Measurements from ENCODE around the gene ELMO2. TPM values are rescaled to one million over a fixed set of nuclear protein-coding genes. Genes with fewer than 3 reads are reported as not detected.
A peak's percentile ranks its signal among the peaks of the same experiment; 100 is the strongest.

ELMO2 gene
- total RNA-seq, 2 donors from 2014 or later, result 47.7 to 117 TPM

GRCh38 chr20:46327557-46327956 is 78.9 kb downstream of the ELMO2 start:
- intact Hi-C loops (cut with DNase I), result no loop called here
- 90% methylated on average over 6 of the region's 6 CpGs for WGBS
- no peaks in the 10 kb centered on the region for H3K9me3 ChIP-seq
- no peak overlapping the region for H3K27ac ChIP-seq
- no peaks in the 10 kb centered on the region for H3K4me1 ChIP-seq (replicated peaks)
- no peak for TF ChIP-seq CTCF (IDR thresholded peaks at IDR 0.05)
- no peak for TF ChIP-seq POLR2AphosphoS5 (IDR thresholded peaks at IDR 0.05)
- TF ChIP-seq POLR2A (IDR thresholded peaks at IDR 0.05), result no peak
- no peak for DNase-seq (ENCODE audit: low spot score)
- no peaks in the 10 kb centered on the region for H3K36me3 ChIP-seq
- no peak overlapping the region for H3K4me3 ChIP-seq
- peaks cover 2% of the 10 kb centered on the region for H3K27me3 ChIP-seq (replicated peaks; ENCODE audit: insufficient read depth)

- no peaks in the 10 kb centered on the region for H3K4me1 ChIP-seq (replicated peaks)
- WGBS, result 69% methylated on average over 1 of the region's 1 CpG
- H3K36me3 ChIP-seq, result no peaks in the 10 kb centered on the region
- no peaks in the 10 kb centered on the region for H3K9me3 ChIP-seq
- H3K27me3 ChIP-seq (replicated peaks; ENCODE audit: insufficient read depth), result peaks cover 2% of the 10 kb centered on the region
- DNase-seq (ENCODE audit: low spot score), result no peak
- no peak overlapping the region for H3K4me3 ChIP-seq
- intact Hi-C loops (cut with DNase I), result no loop called here
- TF ChIP-seq CTCF (IDR thresholded peaks at IDR 0.05) (no peak), POLR2A (IDR thresholded peaks at IDR 0.05) (no peak), POLR2AphosphoS5 (IDR thresholded peaks at IDR 0.05) (no peak)
- H3K27ac ChIP-seq, result no peak overlapping the region
Measured at GRCh38 chr20:46325789-46326188, 80.6 kb downstream of the ELMO2 start.

GRCh38 chr20:46324960-46325703 is 81.3 kb downstream of the ELMO2 start:
- Histone ChIP-seq H3K36me3 (no peaks in the 10 kb centered on the region), H3K4me1 (replicated peaks) (no peaks in the 10 kb centered on the region), H3K4me3 (no peak overlapping the region), H3K27me3 (replicated peaks; ENCODE audit: insufficient read depth) (peaks cover 2% of the 10 kb centered on the region), H3K9me3 (no peaks in the 10 kb centered on the region), H3K27ac (no peak overlapping the region)
- DNase-seq (ENCODE audit: low spot score), result no peak
- intact Hi-C loops (cut with DNase I), result no loop called here
- WGBS, result 60% methylated on average over 6 of the region's 6 CpGs
- TF ChIP-seq CTCF (IDR thresholded peaks at IDR 0.05) (peak in 2 of 4 experiments; percentile 29 to 33), POLR2A (IDR thresholded peaks at IDR 0.05) (no peak), POLR2AphosphoS5 (IDR thresholded peaks at IDR 0.05) (no peak)

- DNase-seq (ENCODE audit: low spot score), result peak; percentile 59
- H3K27ac ChIP-seq, result no peak overlapping the region
- H3K9me3 ChIP-seq, result no peaks in the 10 kb centered on the region
- no peaks in the 10 kb centered on the region for H3K36me3 ChIP-seq
- no peak overlapping the region for H3K4me3 ChIP-seq
- no peaks in the 10 kb centered on the region for H3K4me1 ChIP-seq (replicated peaks)
- WGBS, result 22% methylated on average over 7 of the region's 7 CpGs
- intact Hi-C loops (cut with DNase I), result no loop called here
- TF ChIP-seq CTCF (IDR thresholded peaks at IDR 0.05), result no peak
- TF ChIP-seq POLR2AphosphoS5 (IDR thresholded peaks at IDR 0.05), result peak; percentile 37
- H3K27me3 ChIP-seq (replicated peaks; ENCODE audit: insufficient read depth), result peaks cover 2% of the 10 kb centered on the region
Measured at GRCh38 chr20:46324379-46324778, 82.0 kb downstream of the ELMO2 start.

- intact Hi-C loops (cut with DNase I), result no loop called here
- H3K36me3 ChIP-seq, result no peaks in the 10 kb centered on the region
- peaks cover 2% of the 10 kb centered on the region for H3K27me3 ChIP-seq (replicated peaks; ENCODE audit: insufficient read depth)
- no peak overlapping the region for H3K27ac ChIP-seq
- no peak overlapping the region for H3K4me3 ChIP-seq
- DNase-seq (ENCODE audit: low spot score), result no peak
- TF ChIP-seq POLR2A (IDR thresholded peaks at IDR 0.05) (no peak), POLR2AphosphoS5 (IDR thresholded peaks at IDR 0.05) (no peak), CTCF (IDR thresholded peaks at IDR 0.05) (no peak)
- 67% methylated on average over 10 of the region's 10 CpGs for WGBS
- H3K9me3 ChIP-seq, result no peaks in the 10 kb centered on the region
- H3K4me1 ChIP-seq (replicated peaks), result no peaks in the 10 kb centered on the region
Measured at GRCh38 chr20:46323557-46323956, 82.9 kb downstream of the ELMO2 start.

Data from prostate gland (tissue), 2 donors.